Neural crest cell (in vitro differentiated cells): ENCODE results near the gene ABCC8. TPM values are rescaled to one million over a fixed set of nuclear protein-coding genes. Genes with fewer than 3 reads are reported as not detected.

Experiments
- DNase-seq: peaks from one replicate; pipeline ENCODE4 v3.0.0; 2021; ENCODE audit warnings: low read depth, mixed read lengths, low spot score
- H3K27ac Mint-ChIP-seq: one replicate; pipeline ENCODE4 v1.8.0; 2021; ENCODE audit warnings: mild to moderate bottlenecking, mixed read lengths; ENCODE audit not compliant: unreplicated experiment
- H3K27me3 Mint-ChIP-seq: 2 replicates; pipeline ENCODE4 v1.8.0; 2021; ENCODE audit warnings: low read depth, mild to moderate bottlenecking, mixed read lengths
- H3K36me3 Mint-ChIP-seq: 2 replicates; pipeline ENCODE4 v1.8.0; 2021; ENCODE audit warnings: low read depth, mild to moderate bottlenecking, mixed read lengths
- H3K4me1 Mint-ChIP-seq: 2 replicates; pipeline ENCODE4 v1.8.0; 2021; ENCODE audit warnings: mixed read lengths
- H3K4me3 Mint-ChIP-seq: one replicate; pipeline ENCODE4 v1.8.0; 2021; ENCODE audit warnings: mild to moderate bottlenecking, mixed read lengths
- H3K9me3 Mint-ChIP-seq: 2 replicates; pipeline ENCODE4 v1.8.0; 2021; ENCODE audit warnings: mixed read lengths
- total RNA-seq: library from RNA; stranded (reverse); gene quantifications from 2 replicates; pipeline ENCODE4 v1.2.1, GENCODE V29; 2021
- TF ChIP-seq, protein P1 (sequence below): fragments of 200-600 bp; sonication (generic); conservative IDR thresholded peaks from 2 replicates; pipeline ENCODE4 v1.5.0; 2021; ENCODE audit warnings: antibody characterized with exemption, mild to moderate bottlenecking

ABCC8 gene
- total RNA-seq, 1 donor from 2014 or later: 6.1 TPM

DNA sequence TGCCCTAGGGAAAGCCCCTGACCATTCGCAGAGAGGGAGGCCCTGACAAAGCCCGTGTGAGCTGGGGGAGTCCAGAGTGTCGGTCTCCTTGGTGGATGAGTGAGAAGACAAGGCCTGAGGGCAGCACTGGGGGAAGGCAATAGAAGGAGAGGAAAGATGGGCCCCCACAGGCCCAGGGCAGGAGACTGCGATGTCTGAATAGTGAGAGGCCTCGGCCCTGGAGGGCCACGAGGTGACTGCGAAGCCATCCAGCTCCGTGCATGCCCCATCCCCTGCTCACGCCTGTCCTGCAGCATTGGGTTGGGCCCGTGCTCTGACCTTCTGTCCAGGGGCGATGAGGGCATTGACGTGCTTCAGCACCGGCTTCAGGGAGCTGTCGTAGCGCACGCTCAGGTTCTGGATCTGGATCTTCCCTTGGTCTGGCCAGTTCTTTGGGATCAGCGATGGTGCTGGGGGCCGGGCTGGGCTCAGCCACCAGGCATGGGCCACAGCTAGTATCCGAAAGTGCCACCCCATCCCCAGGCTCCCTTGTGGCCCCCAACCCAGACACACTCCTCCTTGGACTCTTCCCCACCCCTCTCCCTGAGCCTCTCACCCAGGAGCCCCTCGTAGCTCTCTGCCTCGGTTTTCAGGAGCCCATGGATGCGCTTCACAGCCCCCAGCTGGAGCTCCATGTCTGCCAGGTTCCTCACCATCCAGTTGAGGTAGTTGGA is 79.9 kb downstream of the ABCC8 start:
- no peaks in the 10 kb centered on the region for H3K36me3 Mint-ChIP-seq

DNA sequence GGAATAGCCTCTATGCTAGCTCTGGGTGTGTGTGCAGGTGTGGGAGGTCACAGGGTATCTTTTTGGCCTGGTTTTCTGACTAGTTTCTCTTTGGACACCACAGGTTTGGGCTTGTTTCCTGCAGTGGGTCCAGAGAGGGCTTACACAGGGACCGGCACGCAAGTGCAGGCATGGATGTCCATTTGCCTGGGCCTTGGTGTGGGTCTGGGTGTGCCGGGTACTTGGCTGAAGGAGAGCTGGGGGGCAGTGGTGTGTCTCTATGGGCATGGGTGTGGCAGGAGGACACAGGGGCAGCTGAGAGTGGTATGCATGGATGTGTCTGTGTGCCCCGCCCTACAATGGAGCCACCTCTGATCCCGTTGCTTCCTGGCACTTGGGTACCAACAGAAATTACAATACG is 80.7 kb downstream of the ABCC8 start:
- TF ChIP-seq, protein P1, sequence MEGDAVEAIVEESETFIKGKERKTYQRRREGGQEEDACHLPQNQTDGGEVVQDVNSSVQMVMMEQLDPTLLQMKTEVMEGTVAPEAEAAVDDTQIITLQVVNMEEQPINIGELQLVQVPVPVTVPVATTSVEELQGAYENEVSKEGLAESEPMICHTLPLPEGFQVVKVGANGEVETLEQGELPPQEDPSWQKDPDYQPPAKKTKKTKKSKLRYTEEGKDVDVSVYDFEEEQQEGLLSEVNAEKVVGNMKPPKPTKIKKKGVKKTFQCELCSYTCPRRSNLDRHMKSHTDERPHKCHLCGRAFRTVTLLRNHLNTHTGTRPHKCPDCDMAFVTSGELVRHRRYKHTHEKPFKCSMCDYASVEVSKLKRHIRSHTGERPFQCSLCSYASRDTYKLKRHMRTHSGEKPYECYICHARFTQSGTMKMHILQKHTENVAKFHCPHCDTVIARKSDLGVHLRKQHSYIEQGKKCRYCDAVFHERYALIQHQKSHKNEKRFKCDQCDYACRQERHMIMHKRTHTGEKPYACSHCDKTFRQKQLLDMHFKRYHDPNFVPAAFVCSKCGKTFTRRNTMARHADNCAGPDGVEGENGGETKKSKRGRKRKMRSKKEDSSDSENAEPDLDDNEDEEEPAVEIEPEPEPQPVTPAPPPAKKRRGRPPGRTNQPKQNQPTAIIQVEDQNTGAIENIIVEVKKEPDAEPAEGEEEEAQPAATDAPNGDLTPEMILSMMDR: no peak
- no peak overlapping the region for H3K4me3 Mint-ChIP-seq
- peaks cover 5% of the 10 kb centered on the region for H3K27me3 Mint-ChIP-seq
- DNase-seq: no peak
- no peak overlapping the region for H3K27ac Mint-ChIP-seq
- H3K36me3 Mint-ChIP-seq: no peaks in the 10 kb centered on the region
- no peaks in the 10 kb centered on the region for H3K9me3 Mint-ChIP-seq
- no peaks in the 10 kb centered on the region for H3K4me1 Mint-ChIP-seq

More for the DNA sequence above, 79.9 kb downstream of the ABCC8 start:
- Mint-ChIP-seq H3K4me3 (no peak overlapping the region), H3K9me3 (no peaks in the 10 kb centered on the region), H3K27ac (peak overlapping the region; percentile 67), H3K4me1 (no peaks in the 10 kb centered on the region), H3K27me3 (no peaks in the 10 kb centered on the region)
- TF ChIP-seq, protein P1: no peak
- no peak for DNase-seq

DNA sequence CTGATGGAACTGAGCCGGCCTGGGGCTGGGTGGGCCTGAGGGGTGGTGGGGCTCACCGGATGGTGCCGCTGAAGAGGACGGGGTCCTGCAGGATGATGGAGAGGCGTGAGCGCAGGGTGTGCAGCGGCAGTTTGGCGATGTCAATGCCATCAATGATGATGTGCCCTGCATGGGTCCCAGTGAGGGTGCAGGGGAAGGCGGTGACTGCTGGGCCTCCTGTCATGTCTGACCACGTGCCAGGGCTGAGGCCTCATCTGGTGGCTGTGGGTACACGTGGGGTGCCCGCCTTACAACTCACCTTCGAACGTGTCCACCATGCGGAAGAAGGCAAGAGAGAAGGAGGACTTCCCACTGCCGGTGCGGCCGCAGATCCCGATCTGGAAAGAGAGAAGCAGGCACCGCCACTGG is 81.1 kb downstream of the ABCC8 start:
- no peaks in the 10 kb centered on the region for H3K9me3 Mint-ChIP-seq
- H3K27me3 Mint-ChIP-seq: peaks cover 5% of the 10 kb centered on the region
- no peaks in the 10 kb centered on the region for H3K4me1 Mint-ChIP-seq
- TF ChIP-seq, protein P1: no peak
- no peak overlapping the region for H3K4me3 Mint-ChIP-seq
- no peak overlapping the region for H3K27ac Mint-ChIP-seq
- H3K36me3 Mint-ChIP-seq: no peaks in the 10 kb centered on the region
- no peak for DNase-seq

DNA sequence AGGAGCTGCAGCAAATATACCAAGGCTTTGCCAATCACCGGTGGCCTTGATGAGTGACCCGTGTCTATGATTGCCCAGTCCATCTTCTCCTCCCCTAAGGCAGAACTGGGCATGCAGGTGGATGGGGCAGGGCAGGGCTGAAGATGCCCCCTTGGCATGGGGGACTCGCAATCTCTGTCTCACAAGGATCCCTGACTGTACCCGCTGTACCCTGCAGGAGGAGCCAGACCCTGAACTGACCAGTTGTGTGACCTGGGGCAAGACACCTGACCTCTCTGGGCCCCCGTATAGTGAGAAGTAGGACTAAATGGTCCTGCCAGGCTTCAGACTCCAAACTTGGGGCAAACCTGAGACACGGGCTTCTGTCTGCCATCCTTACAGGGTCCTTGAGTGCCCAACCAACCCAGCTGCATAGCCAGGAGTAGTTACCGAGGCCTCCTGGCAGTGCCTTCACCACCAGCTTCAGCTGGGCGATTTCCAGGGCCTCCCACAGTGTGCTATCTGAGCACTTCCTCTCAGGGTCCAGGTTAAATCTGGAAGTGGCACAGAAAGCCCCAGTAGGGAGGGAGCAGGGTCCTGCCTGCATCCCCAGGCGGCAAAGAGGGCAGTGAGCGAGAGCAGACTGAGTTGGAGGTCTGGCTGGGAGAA is 81.8 kb downstream of the ABCC8 start:
- Mint-ChIP-seq H3K27me3 (peaks cover 10% of the 10 kb centered on the region), H3K4me3 (no peak overlapping the region), H3K36me3 (no peaks in the 10 kb centered on the region), H3K4me1 (peaks cover 5% of the 10 kb centered on the region), H3K9me3 (no peaks in the 10 kb centered on the region), H3K27ac (peak overlapping the region; percentile 35)
- DNase-seq: no peak
- TF ChIP-seq, protein P1: no peak

DNA sequence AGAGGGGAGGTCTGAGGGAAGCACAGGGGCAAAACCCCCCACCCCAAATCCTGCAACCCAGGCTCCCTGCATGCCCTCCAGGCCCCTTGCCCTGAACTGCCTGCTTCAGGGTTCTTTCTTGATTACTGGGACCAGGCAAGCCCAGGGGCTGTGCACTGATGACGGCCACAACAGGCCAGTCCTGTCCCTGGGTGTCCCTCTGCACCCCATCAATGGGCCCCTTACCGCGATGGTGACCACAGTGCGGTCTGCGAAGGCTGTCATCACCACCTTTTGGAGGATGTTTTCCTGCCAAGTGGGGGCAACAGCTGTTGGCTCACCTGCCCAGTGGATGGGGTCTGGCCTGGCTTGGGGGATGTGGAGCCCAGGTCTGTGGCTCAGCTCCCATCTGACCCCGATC is 83.2 kb downstream of the ABCC8 start:
- no peak overlapping the region for H3K27ac Mint-ChIP-seq
- H3K4me3 Mint-ChIP-seq: no peak overlapping the region
- H3K27me3 Mint-ChIP-seq: peaks cover 13% of the 10 kb centered on the region
- no peaks in the 10 kb centered on the region for H3K36me3 Mint-ChIP-seq
- DNase-seq: no peak
- no peaks in the 10 kb centered on the region for H3K9me3 Mint-ChIP-seq
- H3K4me1 Mint-ChIP-seq: peaks cover 5% of the 10 kb centered on the region
- TF ChIP-seq, protein P1: no peak
